Large intestine (tissue), 3 donors: ENCODE results near the gene GLG1. TPM values are rescaled to one million over a fixed set of nuclear protein-coding genes. Genes with fewer than 3 reads are reported as not detected.
"Not testable (repeated sequence)": the region's sequence is repeated elsewhere in the genome, so short reads cannot be mapped to it uniquely, and the experiment has no call there.

Experiments
- DNase-seq, 2 donors: peaks; one replicate each; pipeline versions ENCODE4 v3.0.0 to v3.0.0-alpha.2; 2013
- H3K27ac ChIP-seq: one replicate; pipeline ENCODE4 v1.5.1; 2013; ENCODE audit warnings: low read length
- H3K27me3 ChIP-seq: 2 replicates; pipeline ENCODE4 v1.6.1; 2013; ENCODE audit warnings: low read length; ENCODE audit not compliant: control insufficient read depth, insufficient read depth
- H3K36me3 ChIP-seq: 2 replicates; pipeline ENCODE4 v1.6.1; 2013; ENCODE audit warnings: low read length; ENCODE audit not compliant: control insufficient read depth, insufficient read depth
- H3K4me1 ChIP-seq: one replicate; pipeline ENCODE4 v1.6.1; 2013; ENCODE audit warnings: low read length; ENCODE audit not compliant: control insufficient read depth, insufficient read depth
- H3K4me3 ChIP-seq: one replicate; pipeline ENCODE4 v1.5.1; 2013; ENCODE audit warnings: low read length
- H3K9me3 ChIP-seq: one replicate; pipeline ENCODE4 v1.6.1; 2013; ENCODE audit warnings: mild to moderate bottlenecking, low read depth, low read length, moderate library complexity; ENCODE audit not compliant: control insufficient read depth
- WGBS: methylation state at CpG from one replicate; pipeline ENCODE4 v1.1.5; 2013; ENCODE audit warnings: low lambda C conversion rate; ENCODE audit not compliant: insufficient coverage; 5-methylcytosine and 5-hydroxymethylcytosine counted together
- polyA plus RNA-seq: library from polyadenylated mRNA; unstranded; fragments of 120-200 nt; gene quantifications from one replicate; pipeline ENCODE4 v1.2.1, GENCODE V29; 2013

The GLG1 gene
- polyA plus RNA-seq, 1 donor: 87.7 TPM

DNA sequence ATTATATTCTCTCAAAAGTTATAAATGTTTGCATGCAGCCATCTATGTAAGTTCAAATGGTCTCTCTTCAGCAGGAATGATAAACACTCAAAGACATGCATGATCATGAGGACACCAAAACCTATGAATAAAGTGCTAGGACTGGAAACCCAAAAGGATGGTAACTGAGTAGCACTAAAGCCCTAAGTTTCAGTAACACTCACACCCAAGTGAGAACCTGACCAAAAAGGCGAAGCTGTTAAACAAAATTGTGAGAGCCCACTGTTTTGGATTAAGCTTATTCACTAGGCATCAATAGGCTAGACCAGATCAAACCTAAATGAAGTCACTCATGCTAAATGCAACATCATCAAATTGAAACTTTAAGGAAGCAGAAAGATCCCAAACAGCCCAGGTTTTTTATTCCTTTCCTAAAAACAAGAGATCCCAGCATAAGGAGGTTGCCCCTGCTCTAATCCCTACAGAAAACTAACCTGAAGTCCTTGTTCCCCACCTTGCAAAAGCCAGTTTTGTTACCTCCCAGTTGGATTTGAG lies 42.4 kb downstream of the GLG1 start:
- no CpG with 5 or more reads among the region's 1 CpG for WGBS
- H3K36me3 ChIP-seq: no peaks in the 10 kb centered on the region

DNA sequence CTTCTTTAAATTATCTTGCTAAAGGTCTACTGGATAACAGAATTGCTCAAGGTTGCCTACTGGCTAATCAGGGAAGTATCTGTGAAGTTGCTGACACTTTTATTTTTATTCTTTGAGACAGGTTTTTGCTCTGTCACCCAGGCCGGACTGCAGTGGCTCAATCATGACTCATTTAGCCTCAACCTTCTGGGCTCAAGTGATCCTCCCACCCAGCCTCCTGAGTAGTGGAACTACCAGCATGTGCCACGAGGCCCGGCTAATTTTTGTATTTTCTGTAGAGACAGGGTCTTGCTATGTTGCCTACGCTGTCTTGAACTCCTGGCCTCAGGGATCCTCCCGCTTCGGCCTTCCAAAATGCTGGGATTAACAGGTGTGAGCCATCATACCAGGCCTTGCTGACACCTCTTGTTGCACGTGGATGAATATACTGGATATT lies 43.1 kb downstream of the GLG1 start:
- H3K9me3 ChIP-seq: no peaks in the 10 kb centered on the region
- H3K27me3 ChIP-seq: no peaks in the 10 kb centered on the region
- H3K27ac ChIP-seq: peak overlapping the region; percentile 63
- DNase-seq: peak; percentile 69 to 74
- WGBS: no CpG with 5 or more reads among the region's 7 CpGs
- no peak overlapping the region for H3K4me3 ChIP-seq
- peaks cover 14% of the 10 kb centered on the region for H3K4me1 ChIP-seq
- H3K36me3 ChIP-seq: no peaks in the 10 kb centered on the region

More for the DNA sequence above, 42.4 kb downstream of the GLG1 start:
- no peak overlapping the region for H3K4me3 ChIP-seq
- peaks cover 16% of the 10 kb centered on the region for H3K4me1 ChIP-seq
- no peaks in the 10 kb centered on the region for H3K9me3 ChIP-seq
- H3K27me3 ChIP-seq: no peaks in the 10 kb centered on the region
- peak overlapping the region; percentile 63 for H3K27ac ChIP-seq
- DNase-seq: no peak

DNA sequence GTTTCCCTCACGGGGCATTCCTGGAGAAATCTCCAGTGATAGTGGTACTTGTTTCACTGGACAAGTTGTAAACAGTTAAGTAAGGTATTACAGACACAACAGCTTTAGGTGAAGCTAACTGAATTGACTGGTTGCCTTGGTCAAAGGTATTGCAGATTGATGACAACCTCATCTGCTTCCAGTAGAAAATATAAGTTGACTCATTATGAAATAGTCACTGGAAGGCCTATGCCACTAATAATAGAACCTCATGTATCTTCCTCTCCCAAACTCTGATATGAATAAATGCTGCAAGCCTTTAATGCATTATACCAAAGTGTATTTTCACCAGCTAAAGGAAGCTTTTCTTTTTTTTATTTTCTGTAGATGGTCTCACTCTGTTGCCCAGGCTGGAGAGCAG lies 44.8 kb downstream of the GLG1 start:
- no peaks in the 10 kb centered on the region for H3K27me3 ChIP-seq
- WGBS: 100% methylated on average over 1 of the region's 1 CpG

DNA sequence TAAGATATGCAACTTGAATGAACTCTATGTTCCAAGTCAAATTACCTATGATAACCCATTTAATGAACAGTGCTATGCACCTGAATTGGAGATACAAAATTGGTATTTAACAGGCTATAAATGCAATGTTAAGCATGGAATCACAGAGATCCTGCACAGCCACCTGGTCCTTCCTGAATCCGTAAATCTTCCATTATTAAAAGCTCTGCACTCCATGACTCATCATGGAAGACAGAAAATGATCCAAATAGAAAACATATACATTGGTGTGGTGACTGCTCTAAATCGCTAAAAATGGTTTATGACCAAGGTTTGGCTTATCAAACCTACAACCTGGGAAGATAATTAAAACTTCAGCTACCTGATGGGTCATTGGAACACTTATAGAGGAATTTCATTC lies 45.3 kb downstream of the GLG1 start:
- WGBS: no CpG with 5 or more reads among the region's 2 CpGs
- H3K27me3 ChIP-seq: no peaks in the 10 kb centered on the region
- no peaks in the 10 kb centered on the region for H3K9me3 ChIP-seq
- no peak overlapping the region for H3K4me3 ChIP-seq
- DNase-seq: no peak
- H3K27ac ChIP-seq: no peak overlapping the region
- peaks cover 14% of the 10 kb centered on the region for H3K4me1 ChIP-seq
- no peaks in the 10 kb centered on the region for H3K36me3 ChIP-seq

More for the DNA sequence above, 44.8 kb downstream of the GLG1 start:
- Histone ChIP-seq H3K9me3 (no peaks in the 10 kb centered on the region), H3K27ac (no peak overlapping the region), H3K4me3 (no peak overlapping the region), H3K36me3 (no peaks in the 10 kb centered on the region), H3K4me1 (peaks cover 14% of the 10 kb centered on the region)
- no peak for DNase-seq

DNA sequence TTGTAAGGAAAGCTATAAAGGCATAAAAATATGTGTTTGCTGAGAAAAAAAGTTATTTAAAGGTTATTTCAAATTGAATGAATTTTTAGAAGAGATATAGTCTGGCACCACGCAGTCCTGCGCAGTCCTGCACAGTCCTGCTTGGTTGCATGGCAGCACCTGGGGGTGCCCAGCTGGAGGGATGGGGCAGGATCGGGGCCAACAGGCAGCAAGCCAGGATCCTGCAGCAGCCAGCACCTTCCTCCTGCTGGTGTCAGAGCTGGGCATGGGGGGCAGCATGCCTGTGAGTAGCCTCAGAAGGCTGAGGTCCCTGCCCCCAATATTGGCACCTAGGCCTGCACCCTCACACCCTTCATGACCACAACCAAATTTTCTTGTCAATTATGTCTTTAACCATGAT lies 46.0 kb downstream of the GLG1 start:
- peaks cover 14% of the 10 kb centered on the region for H3K4me1 ChIP-seq
- no peak overlapping the region for H3K4me3 ChIP-seq
- H3K27me3 ChIP-seq: no peaks in the 10 kb centered on the region
- no peaks in the 10 kb centered on the region for H3K36me3 ChIP-seq
- H3K27ac ChIP-seq: no peak overlapping the region
- no CpG with 5 or more reads among the region's 3 CpGs for WGBS
- H3K9me3 ChIP-seq: no peaks in the 10 kb centered on the region
- no peak for DNase-seq

DNA sequence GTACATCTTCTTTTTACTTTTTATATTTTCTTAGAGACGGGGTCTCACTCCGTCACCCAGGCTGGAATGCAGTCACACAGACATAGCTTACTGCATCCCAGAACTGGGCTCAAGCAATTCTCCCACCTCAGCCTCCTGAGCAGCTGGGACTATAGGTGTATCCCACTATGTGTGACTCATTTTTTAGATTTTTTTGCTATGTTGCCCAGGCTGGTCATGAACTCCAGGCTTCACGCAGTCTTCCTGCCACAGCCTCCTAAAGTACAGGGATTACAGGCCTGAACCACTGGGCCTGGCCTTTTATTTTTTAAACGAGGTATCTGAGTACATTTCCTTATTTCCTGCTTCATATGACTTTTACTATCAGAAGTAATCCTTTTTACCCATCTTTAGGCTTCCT lies 48.0 kb downstream of the GLG1 start:
- Histone ChIP-seq H3K4me1 (peaks cover 8% of the 10 kb centered on the region), H3K9me3 (no peaks in the 10 kb centered on the region), H3K36me3 (no peaks in the 10 kb centered on the region), H3K27me3 (no peaks in the 10 kb centered on the region), H3K27ac (no peak overlapping the region), H3K4me3 (no peak overlapping the region)
- DNase-seq: no peak
- WGBS: 100% methylated on average over 2 of the region's 4 CpGs

DNA sequence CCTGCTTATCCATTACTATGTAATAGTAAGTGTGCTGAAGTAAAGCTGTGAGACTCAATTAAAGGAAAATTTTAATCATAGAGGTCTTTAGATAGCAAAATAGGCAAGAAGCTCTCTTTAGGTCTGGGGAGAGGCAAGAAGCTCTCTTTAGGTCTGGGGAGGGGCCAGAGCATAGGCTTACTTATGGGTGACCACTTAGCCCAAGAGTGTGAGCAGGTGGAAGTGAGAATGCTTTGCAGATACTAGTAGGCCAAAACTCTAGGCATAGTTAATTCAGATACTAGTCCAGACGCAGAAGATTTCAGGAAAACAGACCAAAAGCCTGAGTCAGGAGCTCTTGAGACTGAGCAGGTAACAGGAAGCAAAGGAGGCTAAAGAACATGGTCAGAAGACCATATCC lies 49.6 kb downstream of the GLG1 start:
- no CpG with 5 or more reads among the region's 1 CpG for WGBS
- no peak for DNase-seq
- H3K27ac ChIP-seq: no peak overlapping the region
- H3K9me3 ChIP-seq: no peaks in the 10 kb centered on the region
- no peak overlapping the region for H3K4me3 ChIP-seq
- no peaks in the 10 kb centered on the region for H3K27me3 ChIP-seq
- H3K36me3 ChIP-seq: no peaks in the 10 kb centered on the region
- H3K4me1 ChIP-seq: no peaks in the 10 kb centered on the region

DNA sequence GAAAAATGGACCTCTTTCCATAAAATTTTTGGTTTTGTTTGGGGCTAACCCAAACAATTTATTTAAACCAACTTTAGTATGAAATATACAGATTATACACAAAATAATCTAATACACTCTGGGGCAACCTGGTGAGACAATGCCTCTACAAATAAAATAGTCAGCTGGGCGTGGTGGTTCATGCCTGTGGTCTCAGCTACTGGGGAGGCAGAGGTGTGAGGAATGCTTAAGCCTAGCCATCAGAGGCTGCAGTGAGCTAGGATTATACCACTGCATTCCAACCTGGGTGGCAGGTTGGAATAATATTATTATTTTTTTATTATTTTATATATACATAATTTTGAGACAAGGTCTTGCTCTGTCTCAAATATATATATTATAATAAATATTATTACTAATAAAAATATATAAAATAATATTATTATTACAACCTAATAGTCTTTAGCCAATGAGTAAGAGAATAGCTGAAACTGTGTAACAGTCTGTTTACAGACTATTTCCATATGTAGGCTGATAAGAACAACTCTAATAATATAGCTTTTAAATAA lies 50.5 kb downstream of the GLG1 start:
- Histone ChIP-seq H3K9me3 (no peaks in the 10 kb centered on the region), H3K27me3 (no peaks in the 10 kb centered on the region)
- WGBS: 80% methylated on average over 1 of the region's 1 CpG

DNA sequence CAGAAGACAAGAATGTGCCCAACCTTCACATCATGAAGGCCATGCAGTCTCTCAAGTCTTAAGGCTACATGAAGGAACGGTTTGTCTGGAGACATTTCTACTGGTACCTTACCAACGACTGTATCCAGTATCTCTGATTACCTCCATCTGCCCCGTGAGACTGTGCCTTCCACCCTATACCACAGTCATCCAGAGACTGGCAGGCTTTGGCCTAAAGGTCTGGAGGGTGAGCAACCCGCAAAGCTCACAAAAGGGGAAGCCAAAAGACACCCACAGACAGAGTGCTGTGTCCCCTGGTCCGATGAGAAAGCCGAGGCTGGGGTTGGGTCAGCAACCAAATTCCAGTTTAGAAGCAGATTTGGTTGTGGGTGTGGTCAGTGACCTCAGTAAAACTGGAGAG lies 54.6 kb downstream of the GLG1 start:
- no CpG with 5 or more reads among the region's 6 CpGs for WGBS

More for the DNA sequence above, 50.5 kb downstream of the GLG1 start:
- no peak overlapping the region for H3K27ac ChIP-seq
- DNase-seq: no peak
- no peak overlapping the region for H3K4me3 ChIP-seq
- no peaks in the 10 kb centered on the region for H3K4me1 ChIP-seq
- no peaks in the 10 kb centered on the region for H3K36me3 ChIP-seq

DNA sequence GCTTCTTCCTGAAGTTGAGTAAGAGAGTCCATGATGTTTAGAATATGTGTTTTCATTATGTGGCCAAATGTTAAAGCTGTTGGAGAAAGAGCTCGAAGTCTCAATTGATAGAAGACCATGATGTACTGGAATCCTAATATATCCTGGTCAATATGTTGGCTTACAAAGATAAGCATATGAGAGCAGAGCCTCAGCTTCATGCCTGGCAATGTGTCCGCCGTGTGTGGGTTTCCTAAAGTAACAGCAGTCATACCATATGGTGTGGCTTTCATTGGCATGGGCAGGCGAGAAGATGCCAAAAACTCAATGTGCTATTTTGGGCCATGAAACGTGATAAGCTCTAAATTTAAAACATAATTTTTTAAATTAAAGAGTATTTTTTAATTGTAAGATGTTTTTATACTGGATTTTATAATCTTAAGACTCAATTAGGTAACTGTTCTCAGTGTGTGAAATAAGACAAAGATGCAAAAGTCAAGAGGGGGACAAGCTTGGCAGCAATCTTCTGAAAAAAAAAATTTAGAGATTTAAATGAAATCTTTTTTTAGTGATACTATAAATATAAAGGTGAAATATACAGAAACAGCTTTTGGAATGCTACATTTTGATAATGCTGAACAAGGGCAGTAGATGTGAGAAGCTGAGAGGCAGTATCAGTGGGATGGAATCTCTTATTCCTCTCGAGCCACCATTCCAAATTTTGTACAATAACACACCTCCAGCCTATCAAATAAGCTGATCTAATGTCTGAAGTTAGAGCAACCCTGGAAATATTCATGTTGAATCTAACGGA lies 56.5 kb downstream of the GLG1 start:
- H3K27me3 ChIP-seq, H3K4me3 ChIP-seq, H3K36me3 ChIP-seq, H3K4me1 ChIP-seq, DNase-seq, H3K9me3 ChIP-seq, H3K27ac ChIP-seq: not testable (repeated sequence)
- no CpG with 5 or more reads among the region's 7 CpGs for WGBS

More for the DNA sequence above, 54.6 kb downstream of the GLG1 start:
- H3K4me3 ChIP-seq, H3K9me3 ChIP-seq, H3K4me1 ChIP-seq, H3K27ac ChIP-seq, H3K27me3 ChIP-seq, H3K36me3 ChIP-seq, DNase-seq: not testable (repeated sequence)
